HG03439 (cell line): ENCODE data around the gene BLTP2.
"Not testable (repeated sequence)": the region's sequence is repeated elsewhere in the genome, so short reads cannot be mapped to it uniquely, and the experiment has no call there.

Experiments
- ATAC-seq: cut with Tn5 transposase; IDR thresholded peaks from one replicate; pipeline ENCODE4 v1.9.1; 2021; ENCODE audit warnings: mild to moderate bottlenecking, moderate library complexity; ENCODE audit not compliant: unreplicated experiment

BLTP2 gene

GRCh38 chr17:28644787-28645575 is at the start of gene BLTP2:
TSS of gene BLTP2 (minus strand) at chr17:28645158. CDS start at chr17:28645056, 102 bp downstream.
- ATAC-seq: peak; percentile 80

GRCh38 chr17:28693869-28694268 is 48.9 kb upstream of the BLTP2 start:
- ATAC-seq: no peak

- no peak for ATAC-seq
Observed at GRCh38 chr17:28689011-28689410, 44.1 kb upstream of the BLTP2 start.

- ATAC-seq: no peak
Observed at GRCh38 chr17:28688481-28688880, 43.5 kb upstream of the BLTP2 start.

GRCh38 chr17:28686296-28686695 is 41.3 kb upstream of the BLTP2 start:
- ATAC-seq: no peak

GRCh38 chr17:28685366-28685765 is 40.4 kb upstream of the BLTP2 start:
- ATAC-seq: no peak

- no peak for ATAC-seq
Observed at GRCh38 chr17:28684963-28685362, 40.0 kb upstream of the BLTP2 start.

GRCh38 chr17:28682655-28683054 is 37.7 kb upstream of the BLTP2 start:
- no peak for ATAC-seq

- no peak for ATAC-seq
Observed at GRCh38 chr17:28675980-28676379, 31.0 kb upstream of the BLTP2 start.

- no peak for ATAC-seq
Observed at GRCh38 chr17:28675490-28675889, 30.5 kb upstream of the BLTP2 start.

- no peak for ATAC-seq
Observed at GRCh38 chr17:28669918-28670317, 25.0 kb upstream of the BLTP2 start.

- no peak for ATAC-seq
Observed at GRCh38 chr17:28667870-28668269, 22.9 kb upstream of the BLTP2 start.

GRCh38 chr17:28665994-28666393 is 21.0 kb upstream of the BLTP2 start:
- no peak for ATAC-seq

- no peak for ATAC-seq
Observed at GRCh38 chr17:28663723-28664122, 18.8 kb upstream of the BLTP2 start.

GRCh38 chr17:28662527-28662829 is 17.5 kb upstream of the BLTP2 start:
- no peak for ATAC-seq

- ATAC-seq: peak; percentile 91
Observed at GRCh38 chr17:28661635-28662526, 16.9 kb upstream of the BLTP2 start, which contains the start of the genes SDF2 and SUPT6H. TSS of gene SDF2 (minus strand) at chr17:28661906. CDS start at chr17:28661876, 30 bp downstream. TSS of gene SUPT6H (plus strand) at chr17:28662205. CDS start at chr17:28673402, 11,197 bp downstream.

GRCh38 chr17:28659497-28659881 is 14.5 kb upstream of the BLTP2 start:
- not testable (repeated sequence) for ATAC-seq

GRCh38 chr17:28658766-28659496 is 14.0 kb upstream of the BLTP2 start:
- not testable (repeated sequence) for ATAC-seq

- ATAC-seq: not testable (repeated sequence)
Observed at GRCh38 chr17:28658342-28658741, 13.4 kb upstream of the BLTP2 start.

GRCh38 chr17:28657756-28658155 is 12.8 kb upstream of the BLTP2 start:
- ATAC-seq: no peak

GRCh38 chr17:28655160-28655559 is 10.2 kb upstream of the BLTP2 start:
- no peak for ATAC-seq
